ENCODE data around the gene LAMC2.

- TF ChIP-seq CTCF (conservative IDR thresholded peaks at IDR 0.05), result no peak
- no peak for TF ChIP-seq ZFX (IDR thresholded peaks at IDR 0.05)
Observed at GRCh38 chr1:183148599-183148998, 37.5 kb upstream of the LAMC2 start.
